ENCODE data around the gene PPARG. TPM values are rescaled to one million over a fixed set of nuclear protein-coding genes. Genes with fewer than 3 reads are reported as not detected.

Gene PPARG
- total RNA-seq, 2 donors from 2014 or later, result 40.1 to 57.2 TPM

DNA sequence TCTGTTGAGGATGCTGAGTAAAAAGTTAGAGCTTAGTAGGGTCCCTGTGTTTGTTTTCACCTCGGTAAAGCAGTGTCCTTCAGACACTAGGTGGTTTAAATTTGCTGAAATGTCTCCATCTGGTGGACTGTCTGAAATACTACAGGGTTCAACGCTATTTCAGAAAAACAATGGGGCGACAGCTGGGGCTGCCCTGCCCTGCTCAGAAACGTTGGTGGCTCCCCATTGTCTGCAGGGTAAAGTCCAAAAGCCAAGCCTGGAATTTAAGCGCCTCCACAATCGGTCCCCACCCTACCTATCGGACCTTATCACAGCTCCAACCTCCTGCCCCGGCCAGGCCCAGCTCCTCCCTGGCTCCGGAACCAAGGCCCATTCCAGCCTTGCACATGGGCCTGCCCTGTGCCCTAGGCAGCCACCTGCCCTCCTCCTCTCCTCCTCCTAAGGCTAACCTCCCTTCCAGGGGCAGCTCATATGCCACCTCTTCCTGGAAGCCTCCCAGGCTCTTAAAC is 191.1 kb downstream of the PPARG start:
- ATAC-seq (peak in 1 of 2 donors; percentile 27), DNase-seq (peak; percentile 28)
- intact Hi-C loops (cut with DNase I), result loop anchor here (2.0 to 10.0 kb wide), 5 partner anchors 193 to 345 kb away; partner anchors contain the start of gene PPARG (in 1 of the 2)

DNA sequence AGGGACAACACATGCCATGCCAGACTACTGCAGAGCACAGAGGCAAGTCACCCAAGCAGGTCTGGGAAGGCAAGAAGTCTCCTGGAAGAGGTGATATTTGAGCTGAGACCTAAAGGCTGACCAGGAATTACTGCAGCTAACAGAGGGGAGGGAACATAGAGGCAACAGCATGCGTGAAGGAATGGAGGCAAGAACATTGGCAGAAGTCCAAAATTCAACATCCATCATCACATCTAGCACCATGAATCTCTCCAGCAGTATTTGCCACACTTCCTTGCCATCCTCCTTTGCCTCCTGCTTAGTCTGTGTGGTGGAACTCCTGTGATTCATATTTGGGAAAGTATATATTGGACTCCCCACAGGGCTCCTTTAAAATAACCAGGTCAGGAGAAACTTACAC is 194.5 kb downstream of the PPARG start:
- intact Hi-C loops (cut with DNase I), result loop anchor here in 1 of 2 donors (5.0 kb wide), 1 partner anchor 346 kb away; no protein-coding TSS in a partner anchor
- DNase-seq (no peak), ATAC-seq (no peak)

DNA sequence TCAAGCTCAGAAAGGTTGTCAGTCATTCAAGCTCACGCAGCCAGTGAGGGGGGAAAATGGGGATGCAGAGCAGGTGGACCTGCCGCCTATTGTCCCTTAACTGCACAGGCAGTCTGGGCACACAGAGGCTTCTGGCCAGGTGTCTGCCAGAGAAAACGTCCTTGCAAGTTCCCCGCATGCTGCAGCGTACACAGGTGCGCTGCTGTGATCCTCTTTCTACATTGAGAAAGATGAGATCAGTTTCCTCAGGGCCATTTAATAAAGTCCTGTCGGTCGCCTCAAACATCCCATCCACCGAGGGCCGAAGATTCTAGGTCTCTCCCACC is 195.0 kb downstream of the PPARG start:
- ATAC-seq (no peak), DNase-seq (no peak)
- intact Hi-C loops (cut with DNase I), result loop anchor here in 1 of 2 donors (5.0 kb wide), 1 partner anchor 347 kb away; no protein-coding TSS in a partner anchor

Other genes with a start within 250 kb of the PPARG start
- 10 to 100 TPM; 54.5 to 72.8 TPM for gene TIMP4, start 130.2 kb upstream of the PPARG start, total RNA-seq
- gene TSEN2, start 195.4 kb downstream of the PPARG start, total RNA-seq, result 10 to 100 TPM; 15.3 to 16.8 TPM

Measured in left cardiac atrium (tissue), 4 donors.